IgD-negative memory B cell (primary cell): ENCODE results near the gene TBC1D17. TPM values are rescaled to one million over a fixed set of nuclear protein-coding genes. Genes with fewer than 3 reads are reported as not detected.
A peak's percentile ranks its signal among the peaks of the same experiment; 100 is the strongest.

Experiments
- H3K27ac Mint-ChIP-seq, 3 donors: one replicate each; pipeline ENCODE4 v1.8.0; 2020 to 2022; ENCODE audit warnings: mild to moderate bottlenecking in 3 of 3, mixed read lengths in 3 of 3, moderate library complexity in 1 of 3
- H3K27me3 Mint-ChIP-seq: one replicate; pipeline ENCODE4 v1.8.0; 2021; ENCODE audit warnings: mixed read lengths
- H3K36me3 Mint-ChIP-seq: one replicate; pipeline ENCODE4 v1.8.0; 2020; ENCODE audit warnings: mild to moderate bottlenecking, mixed read lengths
- H3K4me1 Mint-ChIP-seq, 3 donors: one replicate each; pipeline ENCODE4 v1.8.0; 2020 to 2022; ENCODE audit warnings: mixed read lengths in 3 of 3, mild to moderate bottlenecking in 1 of 3
- H3K4me3 Mint-ChIP-seq, 4 donors: one replicate each; pipeline ENCODE4 v1.8.0; 2020 to 2022; ENCODE audit warnings: mild to moderate bottlenecking in 4 of 4, mixed read lengths in 4 of 4, moderate library complexity in 3 of 4
- H3K9me3 Mint-ChIP-seq, 3 donors: one replicate each; pipeline ENCODE4 v1.8.0; 2020 to 2021; ENCODE audit warnings: mixed read lengths in 3 of 3, mild to moderate bottlenecking in 1 of 3
- polyA plus RNA-seq: library from polyadenylated mRNA; unstranded; fragments of 300-500 nt; fragmentation: Illumina TruSeq; gene quantifications from one replicate; pipeline ENCODE4 v1.2.3, GENCODE V29; 2021

The TBC1D17 gene
- polyA plus RNA-seq, 1 donor from 2014 or later, result 19.1 TPM

GRCh38 chr19:49874503-49875157 lies 2.9 kb upstream of the TBC1D17 start:
- H3K36me3 Mint-ChIP-seq, result peaks cover 1% of the 10 kb centered on the region
- H3K27ac Mint-ChIP-seq, result peak overlapping the region in 1 of 3 donors; percentile 19
- H3K9me3 Mint-ChIP-seq, result no peaks in the 10 kb centered on the region
- H3K4me3 Mint-ChIP-seq, result peak overlapping the region in 2 of 4 donors; percentile 38 to 88
- peaks cover 2% of the 10 kb centered on the region for H3K27me3 Mint-ChIP-seq
- H3K4me1 Mint-ChIP-seq, result peaks cover 3 to 30% (median 6%) of the 10 kb centered on the region in 3 donors

GRCh38 chr19:49875177-49875576 lies 2.3 kb upstream of the TBC1D17 start:
- H3K4me3 Mint-ChIP-seq, result peak overlapping the region in 1 of 4 donors; percentile 88

GRCh38 chr19:49875857-49876421 lies 1.6 kb upstream of the TBC1D17 start:
- Mint-ChIP-seq H3K36me3 (peaks cover 1% of the 10 kb centered on the region), H3K27me3 (peaks cover 2% of the 10 kb centered on the region), H3K9me3 (no peaks in the 10 kb centered on the region), H3K27ac (no peak overlapping the region), H3K4me1 (peaks cover 3 to 24% (median 6%) of the 10 kb centered on the region in 3 donors), H3K4me3 (no peak overlapping the region)

More at GRCh38 chr19:49875177-49875576, 2.3 kb upstream of the TBC1D17 start:
- Mint-ChIP-seq H3K27ac (peak overlapping the region in 1 of 3 donors; percentile 19), H3K36me3 (peaks cover 1% of the 10 kb centered on the region), H3K4me1 (peaks cover 3 to 29% (median 6%) of the 10 kb centered on the region in 3 donors), H3K27me3 (peaks cover 2% of the 10 kb centered on the region), H3K9me3 (no peaks in the 10 kb centered on the region)

GRCh38 chr19:49876422-49877019 lies 981 bp upstream of the TBC1D17 start:
- H3K4me3 Mint-ChIP-seq, result no peak overlapping the region
- H3K27me3 Mint-ChIP-seq, result peaks cover 2% of the 10 kb centered on the region
- H3K4me1 Mint-ChIP-seq, result peaks cover 3 to 24% (median 6%) of the 10 kb centered on the region in 3 donors
- peaks cover 1% of the 10 kb centered on the region for H3K36me3 Mint-ChIP-seq
- no peaks in the 10 kb centered on the region for H3K9me3 Mint-ChIP-seq
- no peak overlapping the region for H3K27ac Mint-ChIP-seq

GRCh38 chr19:49877879-49878743 lies 609 bp downstream of the TBC1D17 start:
- Mint-ChIP-seq H3K27ac (no peak overlapping the region), H3K27me3 (peaks cover 2% of the 10 kb centered on the region)

GRCh38 chr19:49878744-49879070 lies 1.2 kb downstream of the TBC1D17 start:
- no peak overlapping the region for H3K27ac Mint-ChIP-seq
- peaks cover 4% of the 10 kb centered on the region for H3K36me3 Mint-ChIP-seq
- H3K27me3 Mint-ChIP-seq, result peaks cover 2% of the 10 kb centered on the region
- no peaks in the 10 kb centered on the region for H3K9me3 Mint-ChIP-seq
- no peak overlapping the region for H3K4me3 Mint-ChIP-seq
- H3K4me1 Mint-ChIP-seq, result peaks cover 3 to 20% (median 6%) of the 10 kb centered on the region in 3 donors

More at GRCh38 chr19:49877879-49878743, 609 bp downstream of the TBC1D17 start:
- H3K36me3 Mint-ChIP-seq, result peaks cover 2% of the 10 kb centered on the region
- peaks cover 3 to 20% (median 6%) of the 10 kb centered on the region in 3 donors for H3K4me1 Mint-ChIP-seq
- no peak overlapping the region for H3K4me3 Mint-ChIP-seq
- no peaks in the 10 kb centered on the region for H3K9me3 Mint-ChIP-seq

GRCh38 chr19:49879243-49879963 lies 1.9 kb downstream of the TBC1D17 start:
- Mint-ChIP-seq H3K9me3 (no peaks in the 10 kb centered on the region), H3K4me1 (peaks cover 3 to 20% (median 6%) of the 10 kb centered on the region in 3 donors), H3K36me3 (peaks cover 4% of the 10 kb centered on the region), H3K4me3 (no peak overlapping the region), H3K27ac (peak overlapping the region in 1 of 3 donors; percentile 43), H3K27me3 (peaks cover 2% of the 10 kb centered on the region)

GRCh38 chr19:49880162-49880869 lies 2.8 kb downstream of the TBC1D17 start:
- peaks cover 4% of the 10 kb centered on the region for H3K36me3 Mint-ChIP-seq
- H3K27ac Mint-ChIP-seq, result no peak overlapping the region
- peaks cover 3 to 15% (median 6%) of the 10 kb centered on the region in 3 donors for H3K4me1 Mint-ChIP-seq
- H3K9me3 Mint-ChIP-seq, result no peaks in the 10 kb centered on the region
- no peak overlapping the region for H3K4me3 Mint-ChIP-seq
- peaks cover 2% of the 10 kb centered on the region for H3K27me3 Mint-ChIP-seq

GRCh38 chr19:49881186-49881585 lies 3.7 kb downstream of the TBC1D17 start:
- Mint-ChIP-seq H3K9me3 (no peaks in the 10 kb centered on the region), H3K27me3 (peaks cover 2% of the 10 kb centered on the region), H3K36me3 (peaks cover 4% of the 10 kb centered on the region), H3K27ac (peak overlapping the region in 1 of 3 donors; percentile 50), H3K4me1 (peaks cover 3 to 10% (median 6%) of the 10 kb centered on the region in 3 donors), H3K4me3 (no peak overlapping the region)

- Mint-ChIP-seq H3K9me3 (no peaks in the 10 kb centered on the region), H3K4me3 (no peak overlapping the region)
These were observed 4.3 kb downstream of the TBC1D17 start for GRCh38 chr19:49881672-49882394.

GRCh38 chr19:49882643-49883042 lies 5.1 kb downstream of the TBC1D17 start:
- H3K27me3 Mint-ChIP-seq, result peaks cover 2% of the 10 kb centered on the region
- no peak overlapping the region for H3K27ac Mint-ChIP-seq
- H3K36me3 Mint-ChIP-seq, result peaks cover 4% of the 10 kb centered on the region
- no peak overlapping the region for H3K4me3 Mint-ChIP-seq
- H3K9me3 Mint-ChIP-seq, result no peaks in the 10 kb centered on the region
- peaks cover 3 to 12% (median 6%) of the 10 kb centered on the region in 3 donors for H3K4me1 Mint-ChIP-seq

More at GRCh38 chr19:49881672-49882394, 4.3 kb downstream of the TBC1D17 start:
- Mint-ChIP-seq H3K27me3 (peaks cover 2% of the 10 kb centered on the region), H3K4me1 (peaks cover 3 to 12% (median 6%) of the 10 kb centered on the region in 3 donors), H3K27ac (peak overlapping the region in 1 of 3 donors; percentile 50), H3K36me3 (peaks cover 4% of the 10 kb centered on the region)

- H3K4me3 Mint-ChIP-seq, result no peak overlapping the region
- peaks cover under 1% of the 10 kb centered on the region for H3K27me3 Mint-ChIP-seq
- no peaks in the 10 kb centered on the region for H3K9me3 Mint-ChIP-seq
- peaks cover under 1 to 10% (median 3%) of the 10 kb centered on the region in 3 donors for H3K4me1 Mint-ChIP-seq
- peak overlapping the region in 1 of 3 donors; percentile 86 for H3K27ac Mint-ChIP-seq
- H3K36me3 Mint-ChIP-seq, result peaks cover 4% of the 10 kb centered on the region
These were observed 5.6 kb downstream of the TBC1D17 start for GRCh38 chr19:49883094-49883493.

- H3K4me3 Mint-ChIP-seq, result no peak overlapping the region
- no peaks in the 10 kb centered on the region for H3K9me3 Mint-ChIP-seq
- no peak overlapping the region for H3K27ac Mint-ChIP-seq
- no peaks in the 10 kb centered on the region for H3K27me3 Mint-ChIP-seq
- peaks cover 0 to 3% (median 0%) of the 10 kb centered on the region in 3 donors for H3K4me1 Mint-ChIP-seq
- H3K36me3 Mint-ChIP-seq, result peaks cover 2% of the 10 kb centered on the region
These were observed 6.6 kb downstream of the TBC1D17 start for GRCh38 chr19:49884109-49884508.
